Right ventricle myocardium inferior (tissue), 1 donor: ENCODE measurements around the gene OPN3. TPM values are rescaled to one million over a fixed set of nuclear protein-coding genes. Genes with fewer than 3 reads are reported as not detected.

Experiments
- ATAC-seq: fragments of 200-7000 bp; cut with Tn5 transposase; one replicate; pipeline ENCODE4 v1.9.1; 2020; ENCODE audit warnings: mild to moderate bottlenecking, moderate library complexity
- DNase-seq: peaks from one replicate; pipeline ENCODE4 v3.0.0; 2021; ENCODE audit errors: missing footprints
- intact Hi-C: fragments of 100-400 bp; cut with DNase I; formaldehyde crosslinking; loops from one replicate; pipeline ENCODE4 v1.11.0; 2022
- total RNA-seq: library from RNA; stranded (reverse); fragmentation: NEBNext Ultra II Directional; extraction: Animal tissue kit (Norgen Biotek cat#: 25700); gene quantifications from one replicate; pipeline ENCODE4 v1.2.1, GENCODE V29; 2021
- donor health status: DM: no; HTN: yes; CAD: no; lungs with severe emphysema.

Gene OPN3
- total RNA-seq, 1 donor from 2014 or later: 7.0 TPM

- ATAC-seq: no peak
- intact Hi-C loops: no loop called here
- no peak for DNase-seq
These were observed 84.6 kb downstream of the OPN3 start for GRCh38 chr1:241555526-241555925.

GRCh38 chr1:241553886-241554592, 86.1 kb downstream of the OPN3 start:
- intact Hi-C loops: no loop called here
- no peak for ATAC-seq

GRCh38 chr1:241551759-241552638, 88.2 kb downstream of the OPN3 start:
- intact Hi-C loops: no loop called here
- peak; percentile 87 for DNase-seq
- no peak for ATAC-seq

More at GRCh38 chr1:241553886-241554592, 86.1 kb downstream of the OPN3 start:
- DNase-seq: no peak

GRCh38 chr1:241550318-241550717, 89.9 kb downstream of the OPN3 start:
- intact Hi-C loops: no loop called here
- DNase-seq: no peak
- ATAC-seq: no peak

GRCh38 chr1:241548008-241548407, 92.2 kb downstream of the OPN3 start:
- DNase-seq (no peak), ATAC-seq (no peak)
- intact Hi-C loops: no loop called here

Other genes starting within 250 kb of the OPN3 start
- gene FH, start 120.6 kb downstream of the OPN3 start, total RNA-seq: 235 TPM
- gene KMO, start 108.0 kb downstream of the OPN3 start, total RNA-seq: 0.22 TPM
- 6.6 TPM for gene CHML, start within 50 bp of the OPN3 start, total RNA-seq
- gene WDR64, start 11.9 kb upstream of the OPN3 start, total RNA-seq: not detected
- gene EXO1, start 207.8 kb upstream of the OPN3 start, total RNA-seq: 0.65 TPM